H1 (cell line): ENCODE results near the gene MCCC1. TPM values are rescaled to one million over a fixed set of nuclear protein-coding genes. Genes with fewer than 3 reads are reported as not detected.

Experiments used
- CTCF ChIA-PET: fragments of 300-600 bp; sonication (Branson Sonifier 250); formaldehyde crosslinking; loops from one replicate; lab custom pipeline; 2021; ENCODE audit not compliant: partially characterized antibody; lab: Charles Lee
- POLR2A ChIA-PET: fragments of 300-600 bp; sonication (Branson Sonifier 250); formaldehyde crosslinking; loops from one replicate; lab custom pipeline; 2021; ENCODE audit warnings: inconsistent platforms; ENCODE audit not compliant: partially characterized antibody; lab: Charles Lee
- DNase-seq, 2 experiments: peaks; one replicate each; pipeline versions ENCODE4 v3.0.0 to v3.0.0-alpha.2; 2010 to 2022; ENCODE audit warnings: low spot score in 2 of 2, low read depth in 1 of 2, mixed read lengths in 1 of 2
- FAIRE-seq: peaks from 2 replicates; lab custom pipeline; 2011; peaks lifted over from hg19 to GRCh38; lab: Jason Lieb, UNC
- H2AFZ ChIP-seq: 2 replicates; pipeline ENCODE4 v1.8.1; 2012; ENCODE audit warnings: low read length, inconsistent platforms
- H2AK5ac ChIP-seq: 2 replicates; pipeline ENCODE4 v1.6.1; 2013; ENCODE audit warnings: low read depth, low read length
- H2BK120ac ChIP-seq: replicated peaks from 2 replicates; pipeline ENCODE3; 2013; ENCODE audit warnings: low read depth, low read length, inconsistent platforms
- H2BK12ac ChIP-seq: 2 replicates; pipeline ENCODE4 v1.6.1; 2013; ENCODE audit warnings: low read depth, low read length
- H2BK15ac ChIP-seq: 2 replicates; pipeline ENCODE4 v1.6.1; 2013; ENCODE audit warnings: low read length
- H2BK20ac ChIP-seq: 2 replicates; pipeline ENCODE4 v1.6.1; 2013; ENCODE audit warnings: low read length
- H2BK5ac ChIP-seq: 2 replicates; pipeline ENCODE4 v1.6.1; 2013; ENCODE audit warnings: low read depth, low read length
- H3K14ac ChIP-seq: 2 replicates; pipeline ENCODE4 v1.6.1; 2013; ENCODE audit warnings: inconsistent platforms; ENCODE audit not compliant: insufficient read length
- H3K18ac ChIP-seq: 2 replicates; pipeline ENCODE4 v1.6.1; 2013; ENCODE audit warnings: low read length; ENCODE audit errors: extremely low read depth
- H3K23ac ChIP-seq: 2 replicates; pipeline ENCODE4 v1.6.1; 2013; ENCODE audit warnings: inconsistent platforms; ENCODE audit not compliant: insufficient read length
- H3K23me2 ChIP-seq: 2 replicates; pipeline ENCODE4 v1.6.1; 2013; ENCODE audit warnings: low read depth, low read length
- H3K27ac ChIP-seq: 2 replicates; pipeline ENCODE4 v1.6.1; 2011; ENCODE audit warnings: low read depth, low read length, inconsistent platforms
- H3K27me3 ChIP-seq, 4 experiments: replicated peaks in 1 of 4; 1 replicate in 1 of 4; 2 replicates in 3 of 4; pipeline versions ENCODE4 v1.6.1 to v1.8.1; 2011 to 2013; ENCODE audit warnings: low read length in 3 of 4, mild to moderate bottlenecking in 3 of 4, inconsistent platforms in 2 of 4, mixed read lengths in 2 of 4, moderate library complexity in 1 of 4; ENCODE audit not compliant: control insufficient read depth in 3 of 4, insufficient read depth in 3 of 4; ENCODE audit errors: extremely low read depth in 1 of 4
- H3K36me3 ChIP-seq, 4 experiments: 2 replicates each; pipeline versions ENCODE4 v1.6.1 to v1.8.1; 2011 to 2013; ENCODE audit warnings: mild to moderate bottlenecking in 4 of 4, low read length in 3 of 4, moderate library complexity in 2 of 4, control low read depth in 1 of 4, inconsistent platforms in 1 of 4; ENCODE audit not compliant: insufficient read depth in 4 of 4, control insufficient read depth in 2 of 4
- H3K4ac ChIP-seq: replicated peaks from 2 replicates; pipeline ENCODE3; 2013; ENCODE audit warnings: low read length, low read depth, mixed read lengths, inconsistent platforms; ENCODE audit not compliant: insufficient read length
- H3K4me1 ChIP-seq, 4 experiments: replicated peaks in 1 of 4; 1 replicate in 1 of 4; 2 replicates in 3 of 4; pipeline versions ENCODE4 v1.6.1 to v1.8.1; 2011 to 2013; ENCODE audit warnings: low read length in 3 of 4, inconsistent platforms in 2 of 4, mixed read lengths in 1 of 4; ENCODE audit not compliant: insufficient read depth in 4 of 4, control insufficient read depth in 3 of 4
- H3K4me2 ChIP-seq, 2 experiments: 2 replicates each; pipeline versions ENCODE4 v1.6.1 to v1.8.1; 2011 to 2013; ENCODE audit warnings: low read depth in 2 of 2, low read length in 2 of 2, control low read depth in 1 of 2, inconsistent platforms in 1 of 2, mild to moderate bottlenecking in 1 of 2; ENCODE audit not compliant: insufficient read depth in 1 of 2
- H3K4me3 ChIP-seq, 4 experiments: fragments of 200-600, 300-600 bp in 1 of 4; sonication (generic), shearing (Covaris generic), sonication (Bioruptor Twin) in 1 of 4; 2 replicates each; pipeline versions ENCODE4 v1.5.1 to v1.8.1; 2011 to 2016; ENCODE audit warnings: low read length in 4 of 4, low read depth in 3 of 4, control low read depth in 2 of 4, inconsistent platforms in 2 of 4, mild to moderate bottlenecking in 2 of 4, mixed read lengths in 1 of 4, moderate library complexity in 1 of 4; ENCODE audit not compliant: insufficient read depth in 2 of 4; ENCODE audit errors: extremely low read depth in 1 of 4
- H3K56ac ChIP-seq: replicated peaks from 2 replicates; pipeline ENCODE3; 2013; ENCODE audit warnings: low read depth, mild to moderate bottlenecking, mixed read lengths, low read length, inconsistent platforms; ENCODE audit not compliant: insufficient read length
- H3K79me1 ChIP-seq: 2 replicates; pipeline ENCODE4 v1.6.1; 2013; ENCODE audit warnings: low read depth, low read length, control low read depth
- H3K79me2 ChIP-seq, 2 experiments: 2 replicates each; pipeline versions ENCODE4 v1.6.1 to v1.8.1; 2012 to 2013; ENCODE audit warnings: low read length in 2 of 2, mild to moderate bottlenecking in 2 of 2, inconsistent platforms in 1 of 2; ENCODE audit not compliant: insufficient read depth in 2 of 2, control insufficient read depth in 1 of 2
- H3K9ac ChIP-seq, 4 experiments: replicated peaks in 1 of 4; 1 replicate in 1 of 4; 2 replicates in 3 of 4; pipeline versions ENCODE4 v1.6.1 to v1.8.1; 2011 to 2013; ENCODE audit warnings: low read depth in 3 of 4, low read length in 3 of 4, control low read depth in 2 of 4, mild to moderate bottlenecking in 2 of 4, moderate library complexity in 2 of 4, inconsistent platforms in 1 of 4; ENCODE audit errors: extremely low read depth in 1 of 4
- H3K9me3 ChIP-seq, 2 experiments: 2 replicates each; pipeline versions ENCODE4 v1.6.1 to v1.8.1; 2012 to 2013; ENCODE audit warnings: mild to moderate bottlenecking in 2 of 2, moderate library complexity in 2 of 2, control low read depth in 1 of 2, inconsistent platforms in 1 of 2, low read depth in 1 of 2, low read length in 1 of 2, mixed read lengths in 1 of 2; ENCODE audit not compliant: insufficient read depth in 2 of 2
- H4K20me1 ChIP-seq, 2 experiments: replicated peaks in 1 of 2; 2 replicates each; pipeline versions ENCODE3 to v1.8.1; 2011 to 2013; ENCODE audit warnings: inconsistent platforms in 2 of 2, low read length in 2 of 2, mild to moderate bottlenecking in 1 of 2; ENCODE audit not compliant: insufficient read depth in 2 of 2, control insufficient read depth in 1 of 2
- H4K5ac ChIP-seq: 2 replicates; pipeline ENCODE4 v1.6.1; 2013; ENCODE audit warnings: low read length, low read depth, mixed read lengths, inconsistent platforms; ENCODE audit not compliant: insufficient read length
- H4K8ac ChIP-seq: 2 replicates; pipeline ENCODE4 v1.8.0; 2013; ENCODE audit warnings: mild to moderate bottlenecking, moderate library complexity, low read length, inconsistent platforms; ENCODE audit not compliant: insufficient read depth; ENCODE audit errors: extremely low read depth
- H4K91ac ChIP-seq: replicated peaks from 2 replicates; pipeline ENCODE3; 2013; ENCODE audit warnings: low read length, mixed read lengths, inconsistent platforms; ENCODE audit not compliant: insufficient read length
- BACH1 ChIP-seq: IDR thresholded peaks from 2 replicates; pipeline ENCODE4 v1.6.1; 2012; ENCODE audit warnings: low read length, improper control_type of control experiment
- CHD2 ChIP-seq: IDR thresholded peaks from 2 replicates; pipeline ENCODE4 v1.6.1; 2012; ENCODE audit warnings: low read length, improper control_type of control experiment
- CREB1 ChIP-seq: IDR thresholded peaks from 2 replicates; pipeline ENCODE4 v1.6.1; 2012; ENCODE audit warnings: inconsistent platforms
- KDM4A ChIP-seq: IDR thresholded peaks from one replicate; pipeline ENCODE4 v1.7.1; 2012; ENCODE audit warnings: low read depth, mild to moderate bottlenecking, moderate library complexity, low read length, inconsistent platforms; ENCODE audit not compliant: severe bottlenecking
- POLR2A ChIP-seq, 2 experiments: IDR thresholded peaks; 1 replicate in 1 of 2; 2 replicates in 1 of 2; pipeline ENCODE4 v1.6.1; 2011; ENCODE audit warnings: low read depth in 2 of 2, low read length in 2 of 2, mild to moderate bottlenecking in 2 of 2; ENCODE audit errors: control extremely low read depth in 1 of 2
- RBBP5 ChIP-seq: IDR thresholded peaks from 2 replicates; pipeline ENCODE4 v1.7.1; 2012; ENCODE audit warnings: low read depth, mild to moderate bottlenecking, inconsistent platforms, low read length, moderate library complexity, borderline replicate concordance
- SP1 ChIP-seq: IDR thresholded peaks from 2 replicates; pipeline ENCODE4 v1.6.1; 2011; ENCODE audit warnings: low read depth, low read length
- WGBS, 2 experiments: shearing (Covaris generic) in 1 of 2; methylation state at CpG; one replicate each; pipeline versions ENCODE4 v1.1.6 to v1.1.7; 2013 to 2015; ENCODE audit warnings: low lambda C conversion rate in 2 of 2, mixed read lengths in 2 of 2, inconsistent platforms in 1 of 2, low coverage in 1 of 2, missing lambda C conversion rate in 1 of 2; ENCODE audit not compliant: insufficient replicate concordance in 2 of 2, insufficient coverage in 1 of 2, insufficient read length in 1 of 2; ENCODE audit errors: extremely low coverage in 1 of 2, missing lambda C conversion rate in 1 of 2; 5-methylcytosine and 5-hydroxymethylcytosine counted together
- long read RNA-seq, 2 experiments: library from RNA in 1 of 2; library from capped mRNA in 1 of 2; stranded (forward); transcript quantifications; one replicate each; pipeline ENCODE4 v2.0.0, GENCODE V29; 2021; ENCODE audit warnings: inconsistent platforms in 1 of 2
- polyA minus RNA-seq, 3 experiments: library from RNA; depleted of rRNA, polyadenylated mRNA; stranded (reverse); fragments of >200 nt; gene quantifications; 1 replicate in 2 of 3; 2 replicates in 1 of 3; pipeline ENCODE4 v1.2.3, GENCODE V29; 2011
- polyA plus RNA-seq, 7 experiments: library from polyadenylated mRNA; depleted of rRNA in 3 of 7; stranded (reverse) in 5 of 7; unstranded in 2 of 7; fragments of >200 nt in 5 of 7; fragments of 200-250 nt in 2 of 7; gene quantifications; 1 replicate in 5 of 7; 2 replicates in 1 of 7; 4 replicates in 1 of 7; pipeline versions ENCODE4 v1.2.1 to v1.2.3, GENCODE V29; 2011 to 2013; ENCODE audit warnings: missing spikeins in 2 of 7, mixed read lengths in 2 of 7
- total RNA-seq: library from RNA; stranded (reverse); fragmentation: NEBNext Ultra II Directional; extraction: Animal tissue kit (Norgen Biotek cat#: 25700); gene quantifications from 2 replicates; pipeline ENCODE4 v1.2.1, GENCODE V29; 2021
- TF ChIP-seq, protein P1 (sequence below): IDR thresholded peaks from 2 replicates; pipeline ENCODE4 v1.6.1; 2011; ENCODE audit warnings: low read depth, mild to moderate bottlenecking, low read length; ENCODE audit not compliant: insufficient read depth

Gene MCCC1
- total RNA-seq (21.5 and 24.6 TPM in 2 replicates), polyA plus RNA-seq (2011; rRNA removed) (10.8 and 11.3 TPM in 2 replicates), polyA minus RNA-seq (2011; rRNA and poly(A)+ RNA removed) (21.7 and 27.3 TPM in 2 replicates)
- 17.6 TPM for polyA plus RNA-seq (2011; cell fraction: cytosol; rRNA removed)
- polyA plus RNA-seq (2011; cell fraction: nucleus; rRNA removed): 36.1 TPM
- polyA plus RNA-seq (2012, experiment 1 of 2): 17.7 to 25.6 TPM (median 20.1 TPM) in 4 replicates
- 3.2 TPM for polyA plus RNA-seq (2012, experiment 2 of 2)
- polyA plus RNA-seq (2013, experiment 1 of 2): 13.2 TPM
- polyA plus RNA-seq (2013, experiment 2 of 2): 12.5 TPM
- 15.6 TPM for polyA minus RNA-seq (2011; cell fraction: cytosol; rRNA and poly(A)+ RNA removed)
- polyA minus RNA-seq (2011; cell fraction: nucleus; rRNA and poly(A)+ RNA removed): 48.6 TPM
- long read RNA-seq, experiment 1, partial matches to known transcripts: 6 of 12 reads
- long read RNA-seq, experiment 1, other reads (novel, unspliced or antisense): 4 of 12 reads
- long read RNA-seq, experiment 2, transcript MCCC1-201 (19 exons, 2,545 nt): major isoform, 13 of 23 reads
- long read RNA-seq, experiment 2, partial matches to known transcripts: 9 of 23 reads
- long read RNA-seq, experiment 2, other reads (novel, unspliced or antisense): 1 of 23 reads

DNA sequence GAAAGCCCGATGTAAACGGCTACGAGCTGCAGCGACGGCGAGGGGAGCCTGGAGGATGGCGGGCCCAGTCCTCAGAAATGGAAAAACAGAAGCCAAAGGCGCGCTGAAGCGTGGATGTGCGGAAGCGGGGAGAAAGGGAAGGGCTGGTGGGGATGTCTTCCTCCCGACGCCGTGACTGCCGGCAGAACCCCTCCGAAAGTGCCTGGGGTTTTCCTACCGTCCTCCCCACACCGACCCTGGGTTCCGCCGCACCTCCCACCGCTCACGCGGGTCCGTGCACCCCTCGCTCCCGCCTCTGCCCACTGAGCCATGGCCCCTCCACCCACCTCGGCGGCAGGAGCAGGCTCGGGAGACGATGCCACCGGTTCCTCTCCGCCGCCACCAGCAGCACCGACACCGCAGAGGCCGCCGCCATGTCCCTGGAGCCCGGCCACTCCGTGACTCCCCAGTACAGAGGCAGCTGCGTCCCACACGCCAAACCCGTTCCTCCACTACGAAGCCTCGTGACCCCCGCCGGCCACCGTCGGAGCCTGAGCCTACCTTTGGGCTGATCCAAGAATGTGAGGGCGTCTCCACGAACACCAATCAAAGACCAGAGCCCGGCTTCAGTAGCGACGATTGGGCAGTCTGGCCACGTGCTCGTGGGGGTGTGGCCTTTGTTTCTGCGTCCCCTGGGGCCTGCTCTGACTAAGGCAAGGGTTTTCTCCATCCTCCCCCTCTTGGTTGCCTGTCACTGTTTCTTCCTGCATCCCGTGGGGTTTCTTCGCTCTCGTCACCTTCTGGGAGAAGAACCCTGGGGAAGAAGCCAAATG, at the start of gene MCCC1:
Gene MCCC1, minus strand, starts transcription at position 471 of the 812 bp plus-strand sequence. Its CDS starts 56 bp downstream, at position 415.
- Histone ChIP-seq H2BK15ac (peak within 1 kb of the TSS; percentile 21; the same call in 1 of the 2 replicates), H4K5ac (peak within 1 kb of the TSS; percentile 20), H3K27ac (peak within 1 kb of the TSS; percentile 74), H3K18ac (peak within 1 kb of the TSS; percentile 62; the same call in 1 of the 2 replicates), H3K4me3 (peak within 1 kb of the TSS; percentile 83 to 93 (median 86)), H4K8ac (peak within 1 kb of the TSS; percentile 84; the same call in 1 of the 2 replicates), H3K4me2 (peak within 1 kb of the TSS; percentile 65 to 78), H2BK20ac (no peak within 1 kb of the TSS), H3K9ac (peak within 1 kb of the TSS; percentile 59 to 89 (median 80)), H3K79me2 (peaks cover 0 to 20% of the 10 kb centered on the region in 2 experiments; a peak in 2 of 4 replicates), H3K4me1 (no peaks in the 10 kb centered on the region; a peak in 2 of 7 replicates), H3K36me3 (no peaks in the 10 kb centered on the region; a peak in 1 of 8 replicates), H2AK5ac (no peak within 1 kb of the TSS), H4K20me1 (no peaks in the 10 kb centered on the region), H3K14ac (no peak within 1 kb of the TSS), H3K9me3 (no peaks in the 10 kb centered on the region), H3K56ac (peak within 1 kb of the TSS; percentile 38), H3K27me3 (no peaks in the 10 kb centered on the region), H3K4ac (peak within 1 kb of the TSS; percentile 39), H2BK120ac (no peak within 1 kb of the TSS), H3K23me2 (peaks cover 9% of the 10 kb centered on the region; the same call in 1 of the 2 replicates), H3K23ac (no peak within 1 kb of the TSS), H2AFZ (peak within 1 kb of the TSS; percentile 51; the same call in 1 of the 2 replicates), H2BK5ac (peak within 1 kb of the TSS; percentile 96), H4K91ac (peak within 1 kb of the TSS; percentile 18), H3K79me1 (peaks cover 3% of the 10 kb centered on the region; the same call in 1 of the 2 replicates), H2BK12ac (peak within 1 kb of the TSS; percentile 84; the same call in 1 of the 2 replicates)
- POLR2A ChIA-PET: interaction anchor here (0.6 to 3.9 kb wide), 4 partner anchors 12 to 17 kb away, joined by 3 to 29 read pairs (median 10); no protein-coding TSS in a partner anchor
- DNase-seq (peak; percentile 97 to 98), FAIRE-seq (peak; percentile 84)
- WGBS, 2 experiments: 1% methylated on average over 32 of the region's 60 CpGs; no CpG with 5 or more reads in 1 of the 2 experiments
- CTCF ChIA-PET: interaction anchor here (1.1 to 6.0 kb wide), 4 partner anchors 13 to 18 kb away, joined by 3 to 60 read pairs (median 8); no protein-coding TSS in a partner anchor
- TF ChIP-seq KDM4A (peak; percentile 90), CHD2 (peak; percentile 78), RBBP5 (peak; percentile 84), BACH1 (peak; percentile 44; the same call in 1 of the 2 replicates), SP1 (peak; percentile 88), CREB1 (peak; percentile 68; the same call in 1 of the 2 replicates), POLR2A (IDR thresholded peaks at IDR 0.05; ENCODE audit: control extremely low read depth in 1 of 2, low read depth in 2 of 2, low read length in 2 of 2) (peak; percentile 56 to 94)
- TF ChIP-seq, protein P1, sequence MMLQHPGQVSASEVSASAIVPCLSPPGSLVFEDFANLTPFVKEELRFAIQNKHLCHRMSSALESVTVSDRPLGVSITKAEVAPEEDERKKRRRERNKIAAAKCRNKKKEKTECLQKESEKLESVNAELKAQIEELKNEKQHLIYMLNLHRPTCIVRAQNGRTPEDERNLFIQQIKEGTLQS: peak; percentile 62; the same call in 1 of the 2 replicates
